GM19099 (cell line): ENCODE measurements around the gene CLTCL1.

ENCODE experiments used
- POLR2A ChIP-seq: IDR thresholded peaks from 3 replicates; pipeline ENCODE4 v1.6.1; 2011; ENCODE audit warnings: low read depth; ENCODE audit not compliant: insufficient read length; ENCODE audit errors: extremely low read depth

Gene CLTCL1

DNA sequence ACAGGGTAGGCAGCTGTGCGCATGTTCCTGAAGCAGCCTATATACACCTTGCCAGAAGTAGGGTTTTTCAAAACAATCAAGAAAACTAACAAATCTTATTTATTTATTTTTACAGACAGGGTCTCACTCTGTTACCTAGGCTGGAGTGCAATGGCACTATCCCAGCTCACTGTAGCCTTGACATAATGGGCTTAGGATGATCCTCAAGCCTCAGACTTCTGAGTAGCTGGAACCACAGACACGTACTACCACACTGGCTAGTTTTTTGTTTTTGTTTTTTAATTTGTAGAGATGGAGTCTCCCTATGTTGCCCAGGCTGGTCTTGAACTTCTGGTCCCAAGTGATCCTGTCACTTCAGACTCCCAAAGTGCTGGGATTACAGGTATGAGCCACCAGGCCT is 25.7 kb downstream of the CLTCL1 start:
- TF ChIP-seq POLR2A: no peak

DNA sequence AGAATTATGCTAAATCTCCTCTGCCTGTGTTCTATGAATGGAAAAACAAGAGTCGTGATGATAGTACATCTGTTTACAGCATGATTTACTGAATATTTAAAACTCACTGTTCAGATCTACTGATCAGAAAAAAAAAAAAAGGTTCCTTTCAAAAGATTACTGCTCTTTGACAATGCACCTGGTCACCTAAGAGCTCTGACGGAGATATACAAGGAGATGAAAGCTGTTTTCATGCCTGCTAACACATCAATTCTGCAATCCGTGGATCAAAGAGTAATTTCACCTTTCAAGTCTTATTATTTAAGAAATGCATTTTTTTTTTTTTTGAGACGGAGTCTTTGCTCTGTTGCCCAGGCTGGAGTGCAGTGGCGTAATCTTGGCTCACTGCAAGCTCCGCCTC is 30.7 kb downstream of the CLTCL1 start:
- TF ChIP-seq POLR2A: no peak

- TF ChIP-seq POLR2A: no peak
Observed at GRCh38 chr22:19260194-19260593, 31.3 kb downstream of the CLTCL1 start.

- no peak for TF ChIP-seq POLR2A
Observed at GRCh38 chr22:19258371-19258770, 33.1 kb downstream of the CLTCL1 start.

DNA sequence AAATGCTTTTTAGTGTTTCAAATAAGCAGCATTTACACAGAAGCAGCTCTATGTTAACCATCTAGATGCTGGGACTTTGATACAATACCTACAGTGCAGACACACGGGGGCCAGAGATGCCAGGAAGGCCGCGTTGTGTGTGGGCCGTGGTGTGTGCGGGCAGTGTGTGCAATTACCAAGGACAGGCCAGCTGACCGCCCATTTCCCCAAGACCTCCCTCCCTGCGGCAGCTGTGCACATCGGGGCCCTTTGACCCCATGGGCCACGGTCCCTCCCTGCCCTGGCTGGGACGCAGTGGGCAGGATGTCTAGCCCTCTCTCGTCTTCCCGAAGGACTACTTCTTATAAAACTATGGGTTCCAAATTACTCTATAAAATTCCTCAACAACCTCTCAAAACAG is 38.4 kb downstream of the CLTCL1 start:
- no peak for TF ChIP-seq POLR2A

DNA sequence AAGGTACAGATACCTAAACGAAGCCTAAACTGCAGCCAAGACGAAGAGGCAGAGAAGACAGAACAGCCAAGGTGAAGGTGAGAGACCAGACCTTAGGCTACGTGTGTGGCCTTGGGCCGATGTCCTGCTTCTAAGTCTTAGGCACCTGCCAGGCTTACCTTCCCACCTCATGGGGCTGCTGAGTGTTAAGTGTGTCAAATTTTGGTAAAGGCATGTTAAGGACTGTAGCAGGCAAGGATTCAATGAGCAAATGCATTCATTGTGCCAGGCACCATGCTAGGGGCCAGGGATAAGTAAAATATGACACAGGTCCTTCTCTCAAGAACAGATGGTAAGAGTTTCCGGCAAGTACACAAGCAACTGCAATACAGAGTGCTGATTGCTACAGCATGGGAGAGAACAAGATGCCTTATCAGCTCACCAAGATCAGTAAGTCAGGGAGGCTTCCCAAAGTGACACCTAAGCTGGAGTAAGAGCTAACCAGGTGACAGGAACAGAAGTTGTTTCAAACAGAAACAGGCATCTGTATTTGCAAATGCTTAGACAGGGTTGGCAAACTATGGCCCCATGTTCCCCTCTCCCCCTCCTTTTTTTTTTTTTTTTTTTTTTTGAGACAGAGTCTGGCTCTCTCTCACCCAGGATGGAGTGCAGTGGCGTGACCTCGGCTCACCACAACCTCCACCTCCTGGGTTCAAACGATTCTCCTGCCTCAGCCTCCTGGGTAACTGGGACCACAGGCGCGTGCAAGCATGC is 46.7 kb downstream of the CLTCL1 start:
- no peak for TF ChIP-seq POLR2A

DNA sequence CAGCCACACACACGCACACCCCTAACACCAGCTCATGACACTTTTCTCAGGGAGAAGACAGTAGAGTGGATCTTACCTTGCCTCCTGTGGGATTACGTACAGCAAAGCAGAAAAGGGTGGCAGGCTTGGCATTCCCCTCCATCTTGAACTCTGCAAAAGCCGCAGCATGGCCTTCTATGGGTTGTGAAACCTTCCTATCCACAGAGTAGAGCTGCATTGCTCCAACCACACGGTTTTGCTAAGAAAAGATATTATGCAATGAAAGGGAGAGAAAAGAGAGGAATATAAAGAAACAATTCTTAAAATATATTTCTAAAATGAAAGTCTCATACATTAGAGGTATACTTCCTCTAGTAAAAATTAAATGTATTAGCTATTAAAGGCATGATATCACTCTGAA is 48.8 kb downstream of the CLTCL1 start:
- TF ChIP-seq POLR2A: no peak

DNA sequence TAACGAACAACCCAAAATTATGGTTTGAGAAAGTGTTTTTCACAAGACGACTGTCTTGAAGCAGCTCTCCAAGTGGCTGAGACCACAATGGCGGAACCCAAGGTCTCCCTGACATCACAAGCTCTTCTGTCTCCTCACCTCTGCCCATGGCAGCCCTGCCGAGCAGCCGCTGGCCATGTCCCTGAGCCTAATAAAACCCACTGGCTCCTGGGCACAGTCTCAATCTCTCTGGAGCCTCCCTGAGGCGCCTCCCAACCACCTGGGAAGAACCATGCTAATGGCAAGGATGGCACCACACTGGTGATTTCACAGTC is 50.0 kb downstream of the CLTCL1 start:
- TF ChIP-seq POLR2A: no peak

GRCh38 chr22:19240813-19241592 is 50.5 kb downstream of the CLTCL1 start:
- no peak for TF ChIP-seq POLR2A

DNA sequence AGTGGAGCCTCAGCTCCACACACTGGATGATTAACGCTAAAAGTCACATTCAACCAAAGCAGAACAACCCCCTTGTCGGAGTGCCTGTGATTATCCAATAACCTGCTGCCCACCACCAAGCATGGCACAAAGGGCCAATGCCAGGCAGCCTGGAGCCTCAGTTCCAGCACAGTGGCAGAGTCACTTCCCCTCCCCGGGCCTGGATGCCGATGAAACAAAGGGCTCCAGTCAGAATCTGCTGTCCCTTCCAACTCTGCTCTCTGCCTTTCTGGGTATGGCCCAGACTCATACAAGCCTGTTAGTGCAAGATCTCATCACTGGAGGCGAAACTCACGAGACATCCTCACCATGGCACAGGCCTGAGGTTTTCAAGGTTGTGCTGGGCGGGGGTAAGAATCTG is 52.1 kb downstream of the CLTCL1 start:
- no peak for TF ChIP-seq POLR2A

- no peak for TF ChIP-seq POLR2A
Observed at GRCh38 chr22:19238900-19239299, 52.6 kb downstream of the CLTCL1 start.

GRCh38 chr22:19235874-19236273 is 55.6 kb downstream of the CLTCL1 start:
- no peak for TF ChIP-seq POLR2A

DNA sequence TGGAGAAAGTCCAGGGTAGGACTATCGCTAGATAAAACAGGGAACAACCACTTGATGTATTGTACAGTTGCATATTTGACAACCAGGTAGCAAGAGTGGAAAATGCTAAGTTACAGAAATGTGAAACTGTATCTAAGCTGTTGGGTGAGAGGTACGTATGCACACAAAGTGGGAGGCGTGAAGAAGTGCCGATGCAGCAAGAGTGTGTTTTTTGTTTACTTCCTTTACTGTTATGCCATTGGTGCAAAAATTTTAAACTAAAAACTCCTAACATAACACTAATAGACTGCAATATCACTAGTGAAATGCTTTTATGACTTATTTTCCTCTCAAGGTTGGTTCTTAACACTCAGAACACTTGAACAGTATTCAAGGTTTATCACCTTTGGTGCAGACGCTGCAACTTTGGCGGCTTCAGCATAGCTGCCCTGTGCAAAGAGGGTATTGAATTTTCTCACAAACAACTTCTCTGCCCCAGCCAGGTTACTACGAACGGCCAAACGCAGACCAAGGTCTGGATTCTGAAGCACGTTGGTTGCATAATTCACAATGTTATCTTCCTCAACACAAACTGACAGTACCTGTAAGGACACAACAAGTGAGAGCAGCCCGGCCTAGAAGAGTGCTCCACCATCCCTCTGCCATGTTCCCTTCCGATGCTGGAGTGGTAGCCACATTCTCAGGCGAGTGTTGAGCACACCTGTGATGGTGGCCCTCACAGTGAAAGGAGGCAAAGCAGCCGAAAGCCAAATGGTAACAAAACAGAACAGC is 57.2 kb downstream of the CLTCL1 start:
- no peak for TF ChIP-seq POLR2A

DNA sequence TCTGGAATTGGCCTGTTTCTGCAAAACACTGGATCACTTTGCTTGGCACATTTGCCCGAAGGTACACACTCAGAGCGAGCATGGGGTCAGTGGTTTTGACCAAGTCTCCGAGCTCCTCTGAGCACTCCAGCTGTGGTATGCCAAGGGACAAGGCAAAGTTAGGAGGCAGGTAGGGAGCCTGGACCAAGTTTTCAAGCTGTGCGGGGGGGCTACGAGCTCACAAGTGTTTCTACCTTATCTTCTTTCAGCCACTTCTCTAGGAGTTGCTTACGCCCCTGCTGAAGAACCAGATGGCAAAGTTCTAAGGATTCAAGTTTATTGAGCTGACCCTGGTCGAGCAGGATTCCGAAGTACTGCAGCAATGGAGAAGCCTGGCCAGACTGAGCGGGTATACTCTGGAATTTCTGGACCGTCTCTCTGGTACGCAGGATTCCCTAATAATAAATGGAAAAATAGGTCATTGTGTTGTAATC is 58.3 kb downstream of the CLTCL1 start:
- TF ChIP-seq POLR2A: no peak

DNA sequence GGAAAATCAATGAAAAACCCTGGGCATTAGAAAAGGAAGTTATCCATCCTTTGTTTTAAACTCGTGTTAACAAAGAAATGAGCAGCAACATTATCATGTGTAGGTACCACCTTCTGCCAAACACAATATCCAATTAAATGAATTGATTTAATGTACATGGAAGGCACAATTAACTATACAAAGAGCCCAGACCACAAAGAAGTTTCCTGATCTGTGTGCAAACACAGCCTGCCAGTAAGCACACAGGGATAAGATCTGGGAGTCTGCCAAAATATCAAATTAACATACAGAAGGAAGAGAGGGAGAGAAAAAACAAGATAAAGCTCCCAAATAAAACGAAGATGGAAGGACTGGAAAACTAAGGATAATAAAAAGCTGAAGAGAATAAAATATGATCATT is 58.9 kb downstream of the CLTCL1 start:
- TF ChIP-seq POLR2A: no peak

DNA sequence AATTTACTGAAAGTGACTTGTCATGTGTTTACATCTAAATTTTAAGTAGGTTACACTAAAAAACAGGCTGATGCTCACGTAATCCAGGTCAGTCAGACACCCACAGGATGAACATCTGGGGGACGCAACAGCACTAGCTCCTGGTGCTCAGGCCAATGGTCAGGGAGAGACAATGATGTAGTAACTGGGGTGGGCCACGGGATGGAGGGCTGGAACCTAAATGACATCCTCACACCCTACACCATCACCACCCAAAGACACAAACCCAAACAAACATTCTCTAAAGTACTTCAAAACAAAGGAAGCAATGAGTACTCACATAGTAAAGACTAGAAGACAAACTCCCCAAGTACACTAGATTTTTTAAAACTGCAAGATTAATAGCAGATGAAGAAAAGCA is 59.5 kb downstream of the CLTCL1 start:
- no peak for TF ChIP-seq POLR2A
